ENCODE data around the gene ERAP2.
A peak's percentile ranks its signal among the peaks of the same experiment; 100 is the strongest.

The ERAP2 gene

DNA sequence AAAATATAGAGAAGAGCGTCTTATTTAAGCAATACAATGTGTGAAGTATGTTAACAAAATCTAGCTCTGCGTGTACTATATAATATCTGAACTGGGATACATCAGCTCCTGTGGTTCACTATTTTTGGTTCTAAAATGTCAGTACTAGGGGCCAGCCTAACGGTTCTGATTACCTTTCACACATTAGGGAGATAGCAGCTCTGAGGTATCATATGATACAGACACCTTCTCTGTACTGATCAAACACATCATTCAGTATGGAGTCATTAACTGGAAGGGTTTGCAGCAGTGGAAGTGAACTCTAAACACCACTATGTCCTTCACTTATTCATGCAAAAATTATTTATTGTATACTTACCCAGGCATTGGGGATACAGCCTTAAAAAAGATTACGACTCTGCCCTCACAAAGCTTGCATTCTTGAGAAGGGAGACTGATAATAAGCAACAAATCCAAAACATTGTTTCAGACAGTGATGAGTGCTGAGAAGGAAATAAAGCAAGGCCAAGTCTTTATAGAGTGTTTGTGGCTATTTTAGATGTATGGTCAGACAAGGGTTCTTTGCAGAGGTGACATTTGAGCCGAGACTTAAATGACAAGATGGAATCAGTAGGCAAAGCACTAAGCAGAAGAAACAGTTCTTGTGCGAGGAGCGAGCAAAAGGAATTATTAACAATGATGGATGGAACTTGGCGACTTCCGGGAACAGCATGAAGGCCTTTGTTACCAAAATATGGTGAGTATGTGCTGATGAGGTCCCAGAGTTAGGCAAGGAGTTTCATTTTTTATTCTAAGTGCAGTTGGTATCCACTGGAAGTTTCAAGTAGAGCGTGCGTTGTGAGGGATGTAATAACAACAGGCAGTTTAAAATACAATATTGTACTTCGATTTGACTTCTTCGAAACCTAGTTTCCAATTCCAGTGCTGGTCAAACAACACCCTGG lies 57.7 kb downstream of the ERAP2 start:
- DNase-seq (ENCODE audit: low read depth) = no peak

GRCh38 chr5:96934708-96935558 lies 58.6 kb downstream of the ERAP2 start:
- DNase-seq (ENCODE audit: low read depth) = peak; percentile 88

GRCh38 chr5:96935559-96936430 lies 59.5 kb downstream of the ERAP2 start, which contains the start of gene LNPEP:
Gene LNPEP, plus strand, starts transcription at chr5:96936080. Its CDS starts 76 bp downstream, at chr5:96936156.
- peak; percentile 90 for DNase-seq (ENCODE audit: low read depth)

- DNase-seq (ENCODE audit: low read depth) = peak; percentile 31
Measured at GRCh38 chr5:96936431-96937320, 60.4 kb downstream of the ERAP2 start.

DNA sequence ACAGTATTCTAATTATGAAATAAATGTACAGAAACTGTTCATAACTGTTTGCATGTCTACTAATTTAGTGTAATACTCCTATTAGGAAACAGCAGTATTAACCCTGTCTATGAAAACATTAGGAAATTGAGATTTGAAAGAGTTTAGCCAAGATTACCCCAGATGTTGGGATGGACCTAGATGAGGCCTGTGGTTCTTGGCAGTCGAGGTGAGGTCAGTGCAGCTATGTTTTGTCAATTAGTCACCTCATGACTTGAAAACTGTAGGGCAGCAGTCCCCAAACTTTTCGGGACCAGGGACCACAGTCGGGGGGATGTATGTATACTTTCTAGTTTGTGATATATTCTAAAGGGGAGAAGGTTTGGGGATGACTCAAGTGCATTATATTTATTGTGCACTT lies 64.3 kb downstream of the ERAP2 start:
- DNase-seq (ENCODE audit: low read depth) = no peak

DNA sequence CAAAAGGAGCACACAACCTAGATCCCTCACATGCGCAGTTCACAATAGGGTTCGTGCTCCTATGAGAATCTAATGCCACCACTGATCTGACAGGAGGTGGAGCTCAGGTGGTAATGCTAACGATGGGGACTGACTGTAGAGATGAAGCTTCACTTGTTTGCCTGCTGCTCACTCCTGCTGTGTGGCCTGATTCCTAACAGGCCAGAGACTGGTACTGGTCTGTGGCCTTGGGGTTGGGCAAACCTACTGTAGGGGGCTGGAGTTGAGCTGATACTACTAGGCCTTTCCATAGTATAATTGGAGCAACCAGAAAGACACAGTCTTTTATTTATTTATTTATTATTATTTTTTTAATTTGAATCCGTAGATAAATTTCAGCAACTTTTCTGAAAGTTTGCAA lies 64.8 kb downstream of the ERAP2 start:
- no peak for DNase-seq (ENCODE audit: low read depth)

DNA sequence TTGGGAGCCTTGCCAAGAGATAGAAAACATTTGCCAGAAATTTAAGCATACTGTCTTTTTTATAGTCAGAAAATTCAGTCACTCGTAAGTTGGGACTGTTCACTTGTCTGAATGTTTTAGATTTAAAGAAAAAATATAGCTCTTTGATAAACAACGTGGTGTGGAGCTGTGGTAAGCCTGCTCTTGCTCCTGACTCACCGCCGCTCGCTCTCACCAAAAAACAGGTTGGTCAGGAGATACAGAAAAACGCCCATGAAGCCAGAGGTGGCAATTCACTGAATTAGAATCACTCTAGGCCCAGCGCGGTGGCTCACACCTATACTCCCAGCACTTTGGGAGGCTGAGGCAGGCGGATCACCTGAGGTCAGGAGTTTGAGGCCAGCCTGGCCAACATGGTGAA lies 65.8 kb downstream of the ERAP2 start:
- peak; percentile 12 for DNase-seq (ENCODE audit: low read depth)

DNA sequence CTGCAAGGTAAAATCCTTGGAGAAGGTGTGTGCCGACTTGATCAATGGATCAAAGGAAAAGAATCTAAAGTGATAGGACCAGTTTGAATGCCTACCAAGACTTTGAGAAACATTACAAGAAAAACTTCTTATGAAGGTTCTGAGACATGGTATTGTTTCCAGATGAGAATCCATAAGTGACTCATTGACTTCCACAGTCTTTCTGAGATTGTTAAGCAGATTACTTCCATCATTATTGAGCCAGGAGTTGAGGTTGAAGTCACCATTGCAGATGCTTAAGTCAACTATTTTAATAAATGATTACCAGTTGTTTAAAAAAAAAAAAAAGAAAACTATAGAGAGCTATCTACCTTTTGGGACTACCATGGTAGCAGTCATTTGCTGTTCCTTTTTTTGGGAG lies 66.6 kb downstream of the ERAP2 start:
- no peak for DNase-seq (ENCODE audit: low read depth)

- no peak for DNase-seq (ENCODE audit: low read depth)
Measured at GRCh38 chr5:96943799-96944198, 67.5 kb downstream of the ERAP2 start.

GRCh38 chr5:96945144-96945897 lies 69.0 kb downstream of the ERAP2 start:
- DNase-seq (ENCODE audit: low read depth) = no peak

GRCh38 chr5:96946381-96946780 lies 70.1 kb downstream of the ERAP2 start:
- DNase-seq (ENCODE audit: low read depth) = no peak

DNA sequence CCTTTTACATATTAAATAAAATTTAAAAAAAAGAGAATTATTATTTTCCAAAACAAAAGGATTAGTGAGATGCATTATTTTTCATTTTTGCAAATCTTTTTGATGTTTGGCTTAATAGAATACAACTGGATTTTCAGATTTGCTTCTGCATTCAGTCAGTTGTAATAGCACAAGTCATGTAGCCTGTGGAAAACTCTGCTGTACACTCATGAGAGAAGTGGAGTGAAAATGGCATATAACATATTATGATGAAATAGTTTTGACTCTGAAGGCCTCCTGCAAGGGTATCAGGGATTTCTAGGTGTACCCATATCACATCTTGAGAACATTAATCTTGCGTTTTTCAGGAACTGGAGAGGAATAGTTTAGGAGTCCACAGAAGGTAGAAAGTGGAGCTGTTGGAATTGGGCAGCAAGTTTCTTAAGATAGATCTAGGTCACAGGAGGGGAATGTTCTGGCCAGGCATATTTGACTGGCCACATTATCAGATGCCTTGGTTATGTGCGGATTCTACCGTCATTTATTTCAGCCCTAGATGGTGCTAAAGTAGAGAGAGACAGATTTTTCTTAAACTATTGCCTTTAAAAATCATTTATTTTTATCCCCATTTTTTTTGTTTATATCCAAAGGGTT lies 75.9 kb downstream of the ERAP2 start:
- DNase-seq (ENCODE audit: low read depth) = no peak

DNA sequence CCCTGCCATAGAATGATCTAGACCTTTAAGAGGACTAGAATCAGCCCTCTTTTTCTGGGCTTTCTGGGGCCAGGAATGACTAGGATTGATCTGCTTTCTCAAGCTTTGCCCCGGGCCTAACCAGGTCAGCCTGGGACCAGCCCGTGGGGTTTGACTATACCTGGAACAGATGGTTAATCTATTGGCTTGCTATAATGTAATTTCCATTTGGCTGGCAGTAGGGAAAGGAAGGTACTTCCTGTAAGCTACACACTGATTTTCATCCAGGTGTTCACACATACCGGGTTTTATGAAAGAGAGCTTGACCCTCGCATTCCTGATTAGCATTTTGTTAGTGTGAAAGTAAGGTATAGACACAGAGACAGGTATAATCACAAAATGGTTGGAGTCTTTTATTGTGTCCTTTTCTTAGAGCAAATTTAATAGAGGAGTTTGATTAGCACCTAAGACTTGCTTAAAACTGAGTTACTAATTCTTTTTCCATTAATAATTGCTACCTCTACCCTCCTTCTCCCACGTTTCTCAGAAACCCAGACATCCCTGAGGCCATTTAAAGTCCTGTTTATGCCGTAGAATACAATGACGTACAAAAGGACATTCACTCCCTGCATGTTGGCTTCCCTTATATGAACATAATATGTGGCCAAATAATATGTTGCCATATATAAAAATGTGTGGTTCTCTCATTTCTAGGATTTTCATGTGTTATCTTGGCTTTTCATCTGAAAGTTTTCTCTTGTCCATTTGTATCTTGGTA lies 76.9 kb downstream of the ERAP2 start:
- DNase-seq (ENCODE audit: low read depth) = no peak

DNA sequence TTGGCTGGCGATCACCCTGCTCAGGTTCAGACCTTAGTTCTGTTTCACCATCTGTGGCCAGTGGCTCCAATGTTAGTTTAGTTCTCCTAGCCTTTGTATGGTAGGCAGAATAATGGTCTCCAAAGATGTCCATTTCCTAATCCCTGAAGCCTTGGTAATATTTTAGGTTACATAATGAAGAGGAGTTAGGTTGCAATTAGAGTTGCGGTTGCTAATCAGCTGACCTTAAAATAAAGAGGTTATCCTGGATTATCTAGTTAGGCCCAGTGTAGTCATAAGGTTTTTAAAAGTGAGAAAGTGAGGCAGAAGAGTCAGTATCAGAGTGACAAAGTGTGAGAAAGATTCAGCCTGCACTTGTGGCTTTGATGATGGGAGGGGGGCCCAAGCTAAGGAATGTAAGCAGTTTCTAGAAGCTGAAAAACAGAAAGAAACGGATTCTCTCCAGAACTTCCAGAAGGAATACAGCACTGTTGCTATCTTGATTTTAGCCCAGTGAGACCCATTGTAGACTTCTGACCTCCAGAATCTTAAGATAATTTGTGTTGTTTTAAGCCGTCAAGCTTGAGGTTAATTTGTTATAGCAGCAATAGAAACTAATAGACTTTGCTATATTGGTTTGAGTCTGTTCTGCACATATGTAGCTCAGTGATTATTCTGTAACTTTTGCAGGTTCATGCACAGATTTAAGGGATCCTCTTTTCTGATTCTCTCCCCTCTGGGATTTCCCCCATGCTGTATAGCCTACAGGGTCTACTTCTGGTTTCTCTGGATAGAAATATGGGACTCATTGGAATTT lies 81.2 kb downstream of the ERAP2 start:
- no peak for DNase-seq (ENCODE audit: low read depth)

DNA sequence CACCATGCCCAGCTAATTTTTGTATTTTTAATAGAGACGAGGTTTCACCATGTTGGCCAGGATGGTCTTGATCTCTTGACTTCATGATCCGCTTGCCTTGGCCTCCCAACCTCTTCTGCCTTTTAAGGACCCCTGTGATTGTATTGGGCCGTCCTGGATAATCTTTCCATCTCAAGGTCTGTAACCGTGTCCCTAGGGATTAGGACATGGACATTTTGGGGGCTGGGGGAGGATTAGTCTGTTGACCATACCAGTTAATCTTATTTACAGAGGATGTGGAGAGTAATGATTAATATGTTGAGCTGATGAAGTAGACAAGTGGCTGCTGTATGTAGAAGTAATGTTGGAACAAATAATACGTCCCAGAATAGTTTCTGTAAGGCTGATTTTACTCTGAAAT lies 82.7 kb downstream of the ERAP2 start:
- DNase-seq (ENCODE audit: low read depth) = no peak

DNA sequence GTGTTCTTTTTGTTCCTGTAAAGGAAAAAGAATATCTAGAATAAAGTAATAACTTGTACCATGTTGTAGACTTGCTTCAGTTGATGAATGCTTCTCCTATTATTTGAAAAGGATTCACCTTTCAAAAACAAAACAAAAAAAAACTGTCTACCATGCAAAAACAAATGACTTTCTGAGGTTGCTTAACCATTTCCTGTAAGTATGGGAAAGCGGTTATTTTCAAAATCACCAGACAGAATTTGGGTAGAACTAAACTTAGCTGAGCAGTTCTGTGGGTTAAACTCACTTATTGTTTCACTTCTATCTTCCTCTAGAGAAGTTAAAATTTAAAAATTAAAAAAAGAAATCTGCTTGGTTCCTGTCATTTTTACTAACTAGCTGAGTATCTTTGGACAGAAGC lies 84.8 kb downstream of the ERAP2 start:
- no peak for DNase-seq (ENCODE audit: low read depth)

DNA sequence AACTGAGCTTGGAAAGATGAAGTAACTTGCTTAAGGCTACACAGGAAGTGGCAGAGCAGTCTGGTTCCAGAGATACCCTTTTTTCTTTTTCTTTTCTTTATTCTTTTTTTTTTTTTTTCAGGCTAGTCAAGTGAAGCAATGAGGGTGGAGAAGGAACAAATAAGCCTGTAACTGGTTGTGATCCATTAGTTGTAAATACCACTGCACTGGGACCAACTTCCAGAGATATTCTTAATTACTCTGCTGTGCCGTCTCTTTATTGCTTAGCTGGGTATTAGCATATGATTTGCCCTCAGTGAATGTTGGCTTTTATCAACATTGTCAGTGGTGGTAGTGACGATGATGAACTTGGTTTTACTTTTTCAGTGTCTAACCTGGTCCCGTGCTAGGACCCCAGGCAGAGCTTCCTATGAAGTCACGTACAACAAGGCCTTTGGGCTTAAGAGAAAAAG lies 86.3 kb downstream of the ERAP2 start:
- no peak for DNase-seq (ENCODE audit: low read depth)

DNA sequence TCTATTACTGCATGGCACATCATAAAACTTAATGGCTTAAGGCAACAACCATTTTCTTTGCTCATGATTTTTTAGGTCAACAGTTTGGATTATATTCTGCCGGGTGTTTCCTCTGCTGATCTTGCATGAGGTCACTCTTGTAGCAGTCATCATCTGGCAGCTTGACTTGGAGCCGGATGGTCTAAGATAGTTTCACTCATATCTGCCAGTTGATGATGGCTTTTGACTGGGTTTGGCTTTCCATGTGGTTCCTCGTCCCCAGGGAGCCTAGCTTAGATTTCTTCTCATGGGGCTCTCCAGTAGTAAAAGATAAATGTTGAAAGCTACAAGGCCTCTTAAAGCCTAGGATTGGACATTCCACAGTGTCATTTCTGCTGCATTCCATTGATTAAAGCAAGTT lies 87.0 kb downstream of the ERAP2 start:
- no peak for DNase-seq (ENCODE audit: low read depth)
